Ovary (tissue), 3 donors: ENCODE measurements around the gene SMAD9.

ENCODE experiments used
- CTCF ChIP-seq, 3 donors: fragments of 450-650 bp in 2 of 3; fragments of 200-600 bp in 1 of 3; IDR thresholded peaks; one replicate each; pipeline versions ENCODE4 v1.5.1 to v1.8.0; 2016 to 2022; ENCODE audit warnings: antibody characterized with exemption in 3 of 3, mild to moderate bottlenecking in 1 of 3
- EP300 ChIP-seq: sonication (generic); formaldehyde crosslinking; IDR thresholded peaks from one replicate; pipeline ENCODE4 v1.6.1; 2017; ENCODE audit warnings: antibody characterized with exemption
- POLR2A ChIP-seq: fragments of 450-650 bp; IDR thresholded peaks from one replicate; pipeline ENCODE4 v1.6.1; 2017; ENCODE audit warnings: antibody characterized with exemption, mild to moderate bottlenecking, moderate library complexity
- donor health status: DM: no; HTN: no; CAD: no.

DNA sequence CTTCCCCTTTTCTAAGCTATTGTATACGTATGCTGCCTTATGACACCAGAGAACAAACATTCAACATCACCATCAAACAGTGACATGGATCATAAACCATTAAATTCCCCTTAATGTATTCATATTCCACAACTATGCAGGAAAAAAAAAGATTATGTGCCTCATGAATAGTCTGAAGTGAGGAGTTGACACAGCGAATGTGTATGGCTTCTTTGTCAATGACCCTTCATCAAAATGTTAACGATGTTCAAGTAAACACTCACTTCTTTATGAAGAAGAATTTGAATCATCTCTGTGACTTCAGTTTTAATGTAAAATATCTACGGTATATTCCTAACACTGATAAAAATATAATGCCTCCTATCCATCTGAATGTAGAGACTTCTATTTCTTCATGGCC is 44.6 kb downstream of the SMAD9 start:
- TF ChIP-seq CTCF (IDR thresholded peaks at IDR 0.05) = no peak
- TF ChIP-seq EP300 = no peak
- TF ChIP-seq POLR2A = no peak
